Astrocyte (in vitro differentiated cells and primary cell): ENCODE data around the gene G2E3.

ENCODE experiments used
- EZH2 ChIP-seq: IDR thresholded peaks from 2 replicates; pipeline ENCODE4 v1.6.1; 2012; ENCODE audit warnings: mild to moderate bottlenecking, low read length, inconsistent platforms; ENCODE audit not compliant: insufficient read depth
- TF ChIP-seq, protein P1 (sequence below): IDR thresholded peaks from 2 replicates; pipeline ENCODE4 v1.5.1; 2011; ENCODE audit warnings: low read depth, mild to moderate bottlenecking, inconsistent platforms, low read length, moderate library complexity; ENCODE audit not compliant: insufficient read depth

DNA sequence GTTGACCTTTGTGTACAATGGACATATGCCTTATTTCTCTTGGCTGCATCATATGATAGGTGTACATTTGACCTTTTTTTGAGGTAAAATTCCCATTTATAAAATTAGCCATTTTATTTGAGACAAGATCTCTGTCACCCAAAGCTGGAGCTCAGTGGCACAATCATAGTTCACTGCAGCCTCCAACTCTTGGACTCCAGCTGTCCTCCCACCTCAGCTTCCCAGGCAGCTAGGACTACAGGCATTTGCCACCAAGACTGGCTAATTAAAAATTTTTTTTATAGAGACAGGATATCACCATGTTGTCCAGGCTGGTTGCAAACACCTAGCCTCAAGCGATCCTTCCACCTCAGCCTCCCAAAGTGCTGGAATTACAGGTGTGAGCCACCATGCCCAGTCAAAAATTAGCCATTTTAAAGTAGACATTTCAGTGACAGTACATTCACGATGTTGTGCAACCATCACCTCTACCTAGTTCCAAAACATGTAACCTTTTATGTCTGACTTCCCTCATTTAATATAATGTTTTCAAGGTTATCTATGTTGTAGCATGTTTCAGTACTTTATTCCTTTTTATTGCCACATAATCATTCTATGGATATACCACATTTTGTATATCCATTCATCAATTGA is 5.4 kb downstream of the G2E3 start:
- TF ChIP-seq, protein P1, sequence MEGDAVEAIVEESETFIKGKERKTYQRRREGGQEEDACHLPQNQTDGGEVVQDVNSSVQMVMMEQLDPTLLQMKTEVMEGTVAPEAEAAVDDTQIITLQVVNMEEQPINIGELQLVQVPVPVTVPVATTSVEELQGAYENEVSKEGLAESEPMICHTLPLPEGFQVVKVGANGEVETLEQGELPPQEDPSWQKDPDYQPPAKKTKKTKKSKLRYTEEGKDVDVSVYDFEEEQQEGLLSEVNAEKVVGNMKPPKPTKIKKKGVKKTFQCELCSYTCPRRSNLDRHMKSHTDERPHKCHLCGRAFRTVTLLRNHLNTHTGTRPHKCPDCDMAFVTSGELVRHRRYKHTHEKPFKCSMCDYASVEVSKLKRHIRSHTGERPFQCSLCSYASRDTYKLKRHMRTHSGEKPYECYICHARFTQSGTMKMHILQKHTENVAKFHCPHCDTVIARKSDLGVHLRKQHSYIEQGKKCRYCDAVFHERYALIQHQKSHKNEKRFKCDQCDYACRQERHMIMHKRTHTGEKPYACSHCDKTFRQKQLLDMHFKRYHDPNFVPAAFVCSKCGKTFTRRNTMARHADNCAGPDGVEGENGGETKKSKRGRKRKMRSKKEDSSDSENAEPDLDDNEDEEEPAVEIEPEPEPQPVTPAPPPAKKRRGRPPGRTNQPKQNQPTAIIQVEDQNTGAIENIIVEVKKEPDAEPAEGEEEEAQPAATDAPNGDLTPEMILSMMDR = no peak
- no peak for TF ChIP-seq EZH2
